ENCODE measurements around the gene UNC45A.

Gene UNC45A

GRCh38 chr15:90994417-90995311 lies 59.6 kb downstream of the UNC45A start, which contains the start of gene PRC1:
Gene PRC1, minus strand, starts transcription at chr15:90994535. Its CDS starts 118 bp downstream, at chr15:90994417.
- H3K27ac ChIP-seq = peak within 1 kb of the TSS; percentile 93
- H3K36me3 ChIP-seq (ENCODE audit: insufficient read depth, low read length) = peaks cover 25% of the 10 kb centered on the region
- H3K4me3 ChIP-seq = peak within 1 kb of the TSS; percentile 100
- H3K9me3 ChIP-seq (ENCODE audit: low read depth, low read length) = no peaks in the 10 kb centered on the region
- peak within 1 kb of the TSS; percentile 99 for H3K9ac ChIP-seq (ENCODE audit: insufficient read length)
- peak; percentile 79 for DNase-seq (ENCODE audit: low read depth, low spot score)
- peak; percentile 97 for TF ChIP-seq POLR2AphosphoS5 (IDR thresholded peaks at IDR 0.05; ENCODE audit: borderline replicate concordance, low read depth, low read length)
- TF ChIP-seq EZH2 (IDR thresholded peaks at IDR 0.05) = no peak
- TF ChIP-seq FOXP2 (optimal IDR thresholded peaks at IDR 0.05; ENCODE audit: control extremely low read depth, extremely low read length, insufficient read depth) = peak; percentile 80

- Histone ChIP-seq H3K36me3 (ENCODE audit: insufficient read depth, low read length) (peaks cover 45% of the 10 kb centered on the region), H3K27ac (no peak overlapping the region), H3K4me3 (no peak overlapping the region), H3K9ac (ENCODE audit: insufficient read length) (no peak overlapping the region), H3K9me3 (ENCODE audit: low read depth, low read length) (no peaks in the 10 kb centered on the region)
- DNase-seq (ENCODE audit: low read depth, low spot score) = no peak
- TF ChIP-seq EZH2 (IDR thresholded peaks at IDR 0.05) (no peak), POLR2AphosphoS5 (IDR thresholded peaks at IDR 0.05; ENCODE audit: borderline replicate concordance, low read depth, low read length) (no peak), FOXP2 (optimal IDR thresholded peaks at IDR 0.05; ENCODE audit: control extremely low read depth, extremely low read length, insufficient read depth) (no peak)
Observed at GRCh38 chr15:90998737-90999136, 63.7 kb downstream of the UNC45A start.

- TF ChIP-seq POLR2AphosphoS5 (IDR thresholded peaks at IDR 0.05; ENCODE audit: borderline replicate concordance, low read depth, low read length) (no peak), EZH2 (IDR thresholded peaks at IDR 0.05) (no peak), FOXP2 (optimal IDR thresholded peaks at IDR 0.05; ENCODE audit: control extremely low read depth, extremely low read length, insufficient read depth) (no peak)
- no peak overlapping the region for H3K9ac ChIP-seq (ENCODE audit: insufficient read length)
- no peaks in the 10 kb centered on the region for H3K9me3 ChIP-seq (ENCODE audit: low read depth, low read length)
- H3K4me3 ChIP-seq = no peak overlapping the region
- no peak for DNase-seq (ENCODE audit: low read depth, low spot score)
- H3K36me3 ChIP-seq (ENCODE audit: insufficient read depth, low read length) = peaks cover 57% of the 10 kb centered on the region
- no peak overlapping the region for H3K27ac ChIP-seq
Observed at GRCh38 chr15:91001209-91001608, 66.1 kb downstream of the UNC45A start.

All from SK-N-MC (cell line).